ENCODE data around the gene CDCA8. TPM values are rescaled to one million over a fixed set of nuclear protein-coding genes. Genes with fewer than 3 reads are reported as not detected.
"Not testable (repeated sequence)": the region's sequence is repeated elsewhere in the genome, so short reads cannot be mapped to it uniquely, and the experiment has no call there.

Gene CDCA8
- polyA plus RNA-seq, 1 donor = 7.0 TPM

- not testable (repeated sequence) for DNase-seq (ENCODE audit: low read depth)
Observed at GRCh38 chr1:37737975-37738374, 45.7 kb downstream of the CDCA8 start.

- not testable (repeated sequence) for DNase-seq (ENCODE audit: low read depth)
Observed at GRCh38 chr1:37738619-37739018, 46.3 kb downstream of the CDCA8 start.

- no peak for DNase-seq (ENCODE audit: low read depth)
Observed at GRCh38 chr1:37739222-37739621, 46.9 kb downstream of the CDCA8 start.

- no peak for DNase-seq (ENCODE audit: low read depth)
Observed at GRCh38 chr1:37741130-37741529, 48.8 kb downstream of the CDCA8 start.

- no peak for DNase-seq (ENCODE audit: low read depth)
Observed at GRCh38 chr1:37741662-37742061, 49.3 kb downstream of the CDCA8 start.

- no peak for DNase-seq (ENCODE audit: low read depth)
Observed at GRCh38 chr1:37746806-37747205, 54.5 kb downstream of the CDCA8 start.

- DNase-seq (ENCODE audit: low read depth) = no peak
Observed at GRCh38 chr1:37748565-37748964, 56.2 kb downstream of the CDCA8 start.

GRCh38 chr1:37752213-37752582 is 59.9 kb downstream of the CDCA8 start:
- no peak for DNase-seq (ENCODE audit: low read depth)

GRCh38 chr1:37752583-37753471 is 60.5 kb downstream of the CDCA8 start:
- no peak for DNase-seq (ENCODE audit: low read depth)

GRCh38 chr1:37753473-37754321 is 61.4 kb downstream of the CDCA8 start:
- no peak for DNase-seq (ENCODE audit: low read depth)

GRCh38 chr1:37755290-37755689 is 63.0 kb downstream of the CDCA8 start:
- no peak for DNase-seq (ENCODE audit: low read depth)

GRCh38 chr1:37755951-37756560 is 63.7 kb downstream of the CDCA8 start:
- no peak for DNase-seq (ENCODE audit: low read depth)

Other genes with a start within 250 kb of the CDCA8 start
- gene ZC3H12A, start 217.9 kb upstream of the CDCA8 start, polyA plus RNA-seq (ENCODE audit: insufficient read length) = 1.0 TPM
- gene MEAF6, start 177.8 kb upstream of the CDCA8 start, polyA plus RNA-seq (ENCODE audit: insufficient read length) = 41.3 TPM
- gene SNIP1, start 138.2 kb upstream of the CDCA8 start, polyA plus RNA-seq (ENCODE audit: insufficient read length) = 7.7 TPM
- 8.7 TPM for gene DNALI1, start 135.6 kb upstream of the CDCA8 start, polyA plus RNA-seq (ENCODE audit: insufficient read length)
- gene GNL2, start 96.6 kb upstream of the CDCA8 start, polyA plus RNA-seq (ENCODE audit: insufficient read length) = 49.0 TPM
- gene RSPO1, start 57.6 kb upstream of the CDCA8 start, polyA plus RNA-seq (ENCODE audit: insufficient read length) = 0.06 TPM
- gene EPHA10, start 72.6 kb downstream of the CDCA8 start, polyA plus RNA-seq (ENCODE audit: insufficient read length) = not detected
- 2.9 TPM for gene MANEAL, start 101.3 kb downstream of the CDCA8 start, polyA plus RNA-seq (ENCODE audit: insufficient read length)
- gene C1orf122, start 115.3 kb downstream of the CDCA8 start, polyA plus RNA-seq (ENCODE audit: insufficient read length) = 43.6 TPM
- 6.3 TPM for gene YRDC, start 115.7 kb downstream of the CDCA8 start, polyA plus RNA-seq (ENCODE audit: insufficient read length)
- 5.6 TPM for gene MTF1, start 167.1 kb downstream of the CDCA8 start, polyA plus RNA-seq (ENCODE audit: insufficient read length)

All from forelimb muscle (tissue), 1 donor.